H9 (cell line): ENCODE data around the gene CD1D. TPM values are rescaled to one million over a fixed set of nuclear protein-coding genes. Genes with fewer than 3 reads are reported as not detected.
A peak's percentile ranks its signal among the peaks of the same experiment; 100 is the strongest.

Experiments used
- DNase-seq: peaks from one replicate; pipeline ENCODE4 v3.0.0-alpha.2; 2017
- H2AFZ ChIP-seq: one replicate; pipeline ENCODE4 v1.6.1; 2013; ENCODE audit warnings: mild to moderate bottlenecking, low read length, control low read depth, moderate library complexity
- H2AK5ac ChIP-seq: 2 replicates; pipeline ENCODE4 v1.6.1; 2013; ENCODE audit warnings: low read length, control low read depth, mixed read lengths; ENCODE audit not compliant: insufficient read length
- H2BK120ac ChIP-seq: one replicate; pipeline ENCODE4 v1.6.1; 2013; ENCODE audit warnings: low read depth, mild to moderate bottlenecking, low read length, control low read depth, inconsistent platforms; ENCODE audit not compliant: poor library complexity, severe bottlenecking
- H2BK12ac ChIP-seq: 2 replicates; pipeline ENCODE4 v1.6.1; 2013; ENCODE audit warnings: low read length, control low read depth, mixed read lengths, low read depth; ENCODE audit not compliant: insufficient read length
- H2BK15ac ChIP-seq: 2 replicates; pipeline ENCODE4 v1.6.1; 2013; ENCODE audit warnings: low read depth, low read length, control low read depth
- H2BK20ac ChIP-seq: one replicate; pipeline ENCODE4 v1.6.1; 2013; ENCODE audit warnings: low read depth, mild to moderate bottlenecking, low read length, control low read depth, inconsistent platforms; ENCODE audit not compliant: poor library complexity, severe bottlenecking
- H2BK5ac ChIP-seq: 2 replicates; pipeline ENCODE4 v1.6.1; 2013; ENCODE audit warnings: low read length, control low read depth, mixed read lengths; ENCODE audit not compliant: insufficient read length
- H3K14ac ChIP-seq: 2 replicates; pipeline ENCODE4 v1.6.1; 2013; ENCODE audit warnings: low read length, control low read depth; ENCODE audit not compliant: insufficient read depth
- H3K18ac ChIP-seq: 2 replicates; pipeline ENCODE4 v1.6.1; 2013; ENCODE audit warnings: low read depth, mild to moderate bottlenecking, mixed read lengths, low read length, control low read depth; ENCODE audit not compliant: insufficient read length
- H3K23ac ChIP-seq: 2 replicates; pipeline ENCODE4 v1.6.1; 2013; ENCODE audit warnings: low read length, control low read depth, mixed read lengths, low read depth; ENCODE audit not compliant: insufficient read length
- H3K23me2 ChIP-seq: 2 replicates; pipeline ENCODE4 v1.6.1; 2013; ENCODE audit warnings: low read depth, mild to moderate bottlenecking, mixed read lengths, low read length, control low read depth; ENCODE audit not compliant: insufficient read length, poor library complexity, severe bottlenecking
- H3K27ac ChIP-seq: 2 replicates; pipeline ENCODE4 v1.5.1; 2013; ENCODE audit warnings: low read length, control low read depth, mixed read lengths, low read depth; ENCODE audit not compliant: insufficient read length
- H3K27me3 ChIP-seq: 2 replicates; pipeline ENCODE4 v1.6.1; 2013; ENCODE audit warnings: low read length, control low read depth, inconsistent platforms; ENCODE audit not compliant: insufficient read depth
- H3K4ac ChIP-seq: 2 replicates; pipeline ENCODE4 v1.6.1; 2013; ENCODE audit warnings: low read depth, mild to moderate bottlenecking, control low read depth, inconsistent platforms, low read length, moderate library complexity
- H3K4me1 ChIP-seq: 2 replicates; pipeline ENCODE4 v1.6.1; 2013; ENCODE audit warnings: low read length, control low read depth, inconsistent platforms; ENCODE audit not compliant: insufficient read depth
- H3K4me2 ChIP-seq: 2 replicates; pipeline ENCODE4 v1.6.1; 2013; ENCODE audit warnings: low read length, control low read depth, mixed read lengths; ENCODE audit not compliant: insufficient read length, insufficient read depth
- H3K56ac ChIP-seq: 2 replicates; pipeline ENCODE4 v1.6.1; 2013; ENCODE audit warnings: low read depth, mild to moderate bottlenecking, mixed read lengths, low read length, control low read depth; ENCODE audit not compliant: insufficient read length
- H3K79me1 ChIP-seq: 2 replicates; pipeline ENCODE4 v1.6.1; 2013; ENCODE audit warnings: low read depth, mild to moderate bottlenecking, moderate library complexity, low read length, control low read depth, inconsistent platforms; ENCODE audit not compliant: insufficient read depth, poor library complexity, severe bottlenecking
- H3K79me2 ChIP-seq: 2 replicates; pipeline ENCODE4 v1.6.1; 2013; ENCODE audit warnings: low read length, control low read depth, inconsistent platforms; ENCODE audit not compliant: insufficient read depth
- H3K9ac ChIP-seq: 2 replicates; pipeline ENCODE4 v1.6.1; 2013; ENCODE audit warnings: low read length, control low read depth, mixed read lengths; ENCODE audit not compliant: insufficient read length; ENCODE audit errors: extremely low read depth
- H3K9me3 ChIP-seq: one replicate; pipeline ENCODE4 v1.6.1; 2013; ENCODE audit warnings: low read depth, low read length, inconsistent platforms; ENCODE audit not compliant: control insufficient read depth
- H3T11ph ChIP-seq: one replicate; pipeline ENCODE4 v1.6.1; 2013; ENCODE audit warnings: mild to moderate bottlenecking, low read length, control low read depth, inconsistent platforms
- H4K20me1 ChIP-seq: one replicate; pipeline ENCODE4 v1.6.1; 2013; ENCODE audit not compliant: control insufficient read depth, insufficient read length, insufficient read depth
- H4K5ac ChIP-seq: 2 replicates; pipeline ENCODE4 v1.6.1; 2013; ENCODE audit warnings: low read depth, mild to moderate bottlenecking, mixed read lengths, low read length, control low read depth; ENCODE audit not compliant: insufficient read length
- H4K8ac ChIP-seq: replicated peaks from 2 replicates; pipeline ENCODE4 v1.6.1; 2013; ENCODE audit warnings: low read length, control low read depth, mixed read lengths, low read depth; ENCODE audit not compliant: insufficient read length
- H4K91ac ChIP-seq: 2 replicates; pipeline ENCODE4 v1.6.1; 2013; ENCODE audit warnings: low read depth, mild to moderate bottlenecking, moderate library complexity, mixed read lengths, low read length, control low read depth; ENCODE audit not compliant: insufficient read length
- H3K27ac Mint-ChIP-seq, 3 experiments: 2 replicates in 2 of 3; 3 replicates in 1 of 3; pipeline ENCODE4 v1.8.0; 2020 to 2021; ENCODE audit warnings: mixed read lengths in 3 of 3, mild to moderate bottlenecking in 1 of 3, moderate library complexity in 1 of 3
- H3K27me3 Mint-ChIP-seq: 2 replicates; pipeline ENCODE4 v1.8.0; 2021; ENCODE audit warnings: low read depth, mild to moderate bottlenecking, moderate library complexity, mixed read lengths
- H3K36me3 Mint-ChIP-seq, 3 experiments: 2 replicates in 2 of 3; 3 replicates in 1 of 3; pipeline ENCODE4 v1.8.0; 2020 to 2021; ENCODE audit warnings: low read depth in 3 of 3, mixed read lengths in 3 of 3; ENCODE audit not compliant: insufficient read depth in 1 of 3
- H3K4me1 Mint-ChIP-seq, 2 experiments: 2 replicates each; pipeline ENCODE4 v1.8.0; 2020; ENCODE audit warnings: mixed read lengths in 2 of 2
- H3K4me3 Mint-ChIP-seq, 2 experiments: 2 replicates in 1 of 2; 3 replicates in 1 of 2; pipeline ENCODE4 v1.8.0; 2020 to 2021; ENCODE audit warnings: mild to moderate bottlenecking in 2 of 2, mixed read lengths in 2 of 2, moderate library complexity in 1 of 2
- H3K9me3 Mint-ChIP-seq, 2 experiments: 2 replicates in 1 of 2; 3 replicates in 1 of 2; pipeline ENCODE4 v1.8.0; 2020; ENCODE audit warnings: mild to moderate bottlenecking in 2 of 2, mixed read lengths in 2 of 2, moderate library complexity in 1 of 2
- WGBS: extraction: QIAGEN DNeasy Blood & Tissue Kit; methylation state at CpG from one replicate; pipeline ENCODE4 v1.1.7; 2013; ENCODE audit warnings: missing lambda C conversion rate, low lambda C conversion rate, mixed read lengths; ENCODE audit not compliant: insufficient read length; ENCODE audit errors: extremely low coverage; 5-methylcytosine and 5-hydroxymethylcytosine counted together
- total RNA-seq: library from RNA; stranded (reverse); gene quantifications from 2 replicates; pipeline ENCODE4 v1.2.1, GENCODE V29; 2021
- TF ChIP-seq, protein P1 (sequence below): fragments of 200-600 bp; sonication (generic); conservative IDR thresholded peaks from 3 replicates; pipeline ENCODE4 v1.8.0; 2021; ENCODE audit warnings: antibody characterized with exemption, mild to moderate bottlenecking

Gene CD1D
- total RNA-seq, 1 experiment from 2014 or later = 0.98 TPM

DNA sequence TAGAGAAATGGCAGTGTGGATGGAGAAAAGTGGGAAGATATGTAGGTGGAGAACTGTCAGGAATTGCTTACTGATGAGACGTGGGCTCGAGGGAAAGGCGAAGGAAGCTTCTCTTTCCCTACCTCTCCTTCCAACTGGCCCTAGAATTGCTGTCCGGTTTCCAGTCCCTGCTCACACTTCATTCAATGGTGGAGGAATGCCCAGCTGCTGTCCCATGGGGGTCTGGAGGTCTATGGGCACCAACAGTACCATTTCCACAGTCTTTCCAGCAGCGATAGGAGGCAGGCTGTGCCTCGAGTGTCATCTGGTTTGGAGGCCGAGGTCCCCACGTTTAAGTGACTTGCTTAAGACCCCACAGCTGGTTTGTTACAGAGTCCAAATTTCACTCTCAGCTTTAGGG is 31.5 kb upstream of the CD1D start:
- Histone ChIP-seq H3K79me1 (no peaks in the 10 kb centered on the region), H3T11ph (no peak overlapping the region), H4K91ac (no peak overlapping the region), H2BK15ac (no peak overlapping the region), H3K9ac (no peak overlapping the region), H3K4ac (no peak overlapping the region), H3K79me2 (no peaks in the 10 kb centered on the region), H4K8ac (no peak overlapping the region), H2AFZ (no peak overlapping the region), H3K23ac (no peak overlapping the region), H3K9me3 (no peaks in the 10 kb centered on the region), H2AK5ac (no peak overlapping the region), H3K18ac (no peak overlapping the region), H2BK20ac (no peak overlapping the region), H3K14ac (no peak overlapping the region), H3K56ac (no peak overlapping the region), H3K4me2 (no peak overlapping the region), H3K27me3 (no peaks in the 10 kb centered on the region; the same call in 1 of the 2 replicates), H2BK120ac (no peak overlapping the region), H2BK12ac (no peak overlapping the region), H3K23me2 (no peaks in the 10 kb centered on the region), H3K4me1 (no peaks in the 10 kb centered on the region), H3K27ac (no peak overlapping the region), H4K5ac (no peak overlapping the region), H4K20me1 (no peaks in the 10 kb centered on the region), H2BK5ac (no peak overlapping the region)
- WGBS = no CpG with 5 or more reads among the region's 8 CpGs
- H3K4me3 Mint-ChIP-seq = peak overlapping the region; percentile 57 to 72; a peak in 4 of 5 replicates
- TF ChIP-seq, protein P1, sequence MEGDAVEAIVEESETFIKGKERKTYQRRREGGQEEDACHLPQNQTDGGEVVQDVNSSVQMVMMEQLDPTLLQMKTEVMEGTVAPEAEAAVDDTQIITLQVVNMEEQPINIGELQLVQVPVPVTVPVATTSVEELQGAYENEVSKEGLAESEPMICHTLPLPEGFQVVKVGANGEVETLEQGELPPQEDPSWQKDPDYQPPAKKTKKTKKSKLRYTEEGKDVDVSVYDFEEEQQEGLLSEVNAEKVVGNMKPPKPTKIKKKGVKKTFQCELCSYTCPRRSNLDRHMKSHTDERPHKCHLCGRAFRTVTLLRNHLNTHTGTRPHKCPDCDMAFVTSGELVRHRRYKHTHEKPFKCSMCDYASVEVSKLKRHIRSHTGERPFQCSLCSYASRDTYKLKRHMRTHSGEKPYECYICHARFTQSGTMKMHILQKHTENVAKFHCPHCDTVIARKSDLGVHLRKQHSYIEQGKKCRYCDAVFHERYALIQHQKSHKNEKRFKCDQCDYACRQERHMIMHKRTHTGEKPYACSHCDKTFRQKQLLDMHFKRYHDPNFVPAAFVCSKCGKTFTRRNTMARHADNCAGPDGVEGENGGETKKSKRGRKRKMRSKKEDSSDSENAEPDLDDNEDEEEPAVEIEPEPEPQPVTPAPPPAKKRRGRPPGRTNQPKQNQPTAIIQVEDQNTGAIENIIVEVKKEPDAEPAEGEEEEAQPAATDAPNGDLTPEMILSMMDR = no peak
- H3K27me3 Mint-ChIP-seq = peaks cover 57% of the 10 kb centered on the region
- H3K27ac Mint-ChIP-seq = no peak overlapping the region
- peaks cover 3 to 20% of the 10 kb centered on the region in 2 experiments for H3K4me1 Mint-ChIP-seq
- no peak for DNase-seq
- peaks cover 0 to 5% of the 10 kb centered on the region in 2 experiments; a peak in 1 of 5 replicates for H3K9me3 Mint-ChIP-seq
- H3K36me3 Mint-ChIP-seq = 0 out of 7 replicates have a peak, but pooled peaks cover 0 to 5% (median 0%) of the 10 kb centered on the region in 3 experiments
